B cell (primary cell): ENCODE measurements around the gene EFHD2. TPM values are rescaled to one million over a fixed set of nuclear protein-coding genes. Genes with fewer than 3 reads are reported as not detected.

Experiments used
- ATAC-seq: fragments of 200-7000 bp; cut with Tn5 transposase; one replicate; pipeline ENCODE4 v1.10.0; 2021; ENCODE audit warnings: low read depth, mild to moderate bottlenecking, moderate number of reproducible peaks, moderate library complexity
- CTCF ChIA-PET: fragments of 350-600 bp; sonication (Branson Sonifier 250); formaldehyde crosslinking; loops from one replicate; lab custom pipeline; 2021; ENCODE audit warnings: antibody characterized with exemption, inconsistent platforms; lab: Charles Lee
- POLR2A ChIA-PET: fragments of 350-600 bp; sonication (Branson Sonifier 250); formaldehyde crosslinking; loops from one replicate; lab custom pipeline; 2021; ENCODE audit warnings: antibody characterized with exemption; lab: Charles Lee
- DNase-seq: peaks from one replicate; pipeline ENCODE4 v3.0.0; 2013
- H2AFZ ChIP-seq: 2 replicates; pipeline ENCODE4 v1.6.1; 2012; ENCODE audit warnings: mild to moderate bottlenecking, low read depth, low read length; ENCODE audit not compliant: insufficient read depth, poor library complexity, severe bottlenecking
- H3K27ac ChIP-seq, 2 donors: 1 replicate in 1 of 2; 2 replicates in 1 of 2; pipeline ENCODE4 v1.5.1; 2012 to 2013; ENCODE audit warnings: low read length in 2 of 2, mild to moderate bottlenecking in 2 of 2, moderate library complexity in 1 of 2
- H3K27me3 ChIP-seq, 4 experiments: fragments of 200-600 bp in 1 of 4; sonication (generic) in 1 of 4; replicated peaks in 1 of 4; 1 replicate in 2 of 4; 2 replicates in 2 of 4; pipeline versions ENCODE4 v1.6.1 to v1.7.0; 2013 to 2016; ENCODE audit warnings: low read length in 3 of 4, mild to moderate bottlenecking in 2 of 4, mixed read lengths in 1 of 4, moderate library complexity in 1 of 4; ENCODE audit not compliant: insufficient read depth in 4 of 4, control insufficient read depth in 3 of 4; ENCODE audit errors: control extremely low read depth in 1 of 4
- H3K36me3 ChIP-seq, 2 experiments: replicated peaks in 1 of 2; 1 replicate in 1 of 2; 2 replicates in 1 of 2; pipeline versions ENCODE4 v1.6.1 to v1.7.1; 2013; ENCODE audit warnings: low read length in 1 of 2; ENCODE audit not compliant: insufficient read depth in 2 of 2, control insufficient read depth in 1 of 2; ENCODE audit errors: control extremely low read depth in 1 of 2, extremely low read depth in 1 of 2
- H3K4me1 ChIP-seq, 2 donors: fragments of 200-600 bp in 1 of 2; sonication (generic) in 1 of 2; 1 replicate in 1 of 2; 2 replicates in 1 of 2; pipeline versions ENCODE4 v1.5.1 to v1.6.1; 2013 to 2017; ENCODE audit warnings: low read length in 2 of 2; ENCODE audit not compliant: control insufficient read depth in 2 of 2, insufficient read depth in 2 of 2
- H3K4me2 ChIP-seq: replicated peaks from 2 replicates; pipeline ENCODE3; 2012; ENCODE audit warnings: mild to moderate bottlenecking, low read depth, low read length; ENCODE audit not compliant: poor library complexity, severe bottlenecking
- H3K4me3 ChIP-seq, 5 experiments: fragments of 200-600 bp in 1 of 5; sonication (generic) in 1 of 5; 1 replicate in 3 of 5; 2 replicates in 2 of 5; pipeline versions ENCODE4 v1.5.1 to v1.7.0; 2011 to 2016; ENCODE audit warnings: low read length in 4 of 5, mild to moderate bottlenecking in 4 of 5, low read depth in 2 of 5, control low read depth in 1 of 5, moderate library complexity in 1 of 5; ENCODE audit not compliant: insufficient read depth in 1 of 5; ENCODE audit errors: control extremely low read depth in 1 of 5, extremely low read depth in 1 of 5
- H3K79me2 ChIP-seq: fragments of 200-600 bp; sonication (generic); one replicate; pipeline ENCODE4 v1.6.0; 2016; ENCODE audit warnings: low read length; ENCODE audit not compliant: control insufficient read depth, insufficient read depth
- H3K9ac ChIP-seq: fragments of 200-600 bp; sonication (generic); 2 replicates; pipeline ENCODE4 v1.6.1; 2017; ENCODE audit warnings: mild to moderate bottlenecking, low read length, moderate library complexity
- H3K9me3 ChIP-seq, 3 donors: one replicate each; pipeline versions ENCODE4 v1.6.1 to v1.7.1; 2013; ENCODE audit warnings: low read length in 2 of 3; ENCODE audit not compliant: control insufficient read depth in 2 of 3, insufficient read depth in 1 of 3; ENCODE audit errors: control extremely low read depth in 1 of 3
- H4K20me1 ChIP-seq: 2 replicates; pipeline ENCODE4 v1.6.0; 2012; ENCODE audit warnings: mild to moderate bottlenecking, low read length; ENCODE audit not compliant: insufficient read depth, control insufficient read depth, poor library complexity, severe bottlenecking
- H3K27ac Mint-ChIP-seq: one replicate; pipeline ENCODE4 v1.8.0; 2021; ENCODE audit warnings: mixed read lengths
- H3K27me3 Mint-ChIP-seq: one replicate; pipeline ENCODE4 v1.8.0; 2021; ENCODE audit warnings: mixed read lengths
- H3K4me1 Mint-ChIP-seq: one replicate; pipeline ENCODE4 v1.8.0; 2021; ENCODE audit warnings: mixed read lengths
- H3K4me3 Mint-ChIP-seq: one replicate; pipeline ENCODE4 v1.8.0; 2021; ENCODE audit warnings: mixed read lengths
- H3K9me3 Mint-ChIP-seq: one replicate; pipeline ENCODE4 v1.8.0; 2022; ENCODE audit warnings: mixed read lengths; ENCODE audit not compliant: insufficient read depth
- CTCF ChIP-seq: fragments of 200-600 bp; IDR thresholded peaks from one replicate; pipeline ENCODE4 v1.8.0; 2022; ENCODE audit warnings: antibody characterized with exemption, mild to moderate bottlenecking
- EZH2 ChIP-seq: IDR thresholded peaks from 2 replicates; pipeline ENCODE4 v1.6.1; 2012; ENCODE audit warnings: borderline replicate concordance, low read depth, mild to moderate bottlenecking, moderate library complexity, low read length; ENCODE audit not compliant: insufficient read depth, poor library complexity, severe bottlenecking
- WGBS: methylation state at CpG from one replicate; pipeline ENCODE4 v1.1.5; 2013; ENCODE audit warnings: missing lambda C conversion rate; ENCODE audit not compliant: insufficient coverage; 5-methylcytosine and 5-hydroxymethylcytosine counted together
- intact Hi-C: fragments of 100-400 bp; cut with micrococcal nuclease; formaldehyde crosslinking; loops from one replicate; pipeline ENCODE4 v1.10.0; 2022
- polyA plus RNA-seq: library from polyadenylated mRNA; depleted of rRNA; stranded (reverse); fragments of >200 nt; gene quantifications from 2 replicates; pipeline ENCODE4 v1.2.3, GENCODE V29; 2012
- total RNA-seq, 2 donors: library from RNA; stranded (reverse); fragments of 120-200 nt in 1 of 2; gene quantifications; 1 replicate in 1 of 2; 2 replicates in 1 of 2; pipeline versions ENCODE4 v1.2.3 to v1.2.4, GENCODE V29; 2013 to 2022

The EFHD2 gene
- total and polyA plus RNA-seq, 2 donors (not counting 1 experiment from before 2014, with no cell fraction given), result 39.3 to 67.2 TPM

GRCh38 chr1:15451014-15451722 is 41.5 kb downstream of the EFHD2 start:
- Histone ChIP-seq H3K27ac (no peak overlapping the region), H3K9ac (no peak overlapping the region), H3K9me3 (peaks cover 0 to 3% (median 0%) of the 10 kb centered on the region in 3 donors), H3K27me3 (peaks cover 0 to 11% (median 2%) of the 10 kb centered on the region in 4 experiments), H4K20me1 (no peaks in the 10 kb centered on the region), H3K4me3 (no peak overlapping the region), H3K79me2 (no peaks in the 10 kb centered on the region), H3K4me2 (no peak overlapping the region), H3K4me1 (no peaks in the 10 kb centered on the region), H3K36me3 (no peaks in the 10 kb centered on the region), H2AFZ (no peak overlapping the region)
- TF ChIP-seq CTCF (no peak), EZH2 (no peak)
- Mint-ChIP-seq H3K4me3 (no peak overlapping the region), H3K27me3 (peaks cover 26% of the 10 kb centered on the region), H3K4me1 (no peaks in the 10 kb centered on the region), H3K27ac (no peak overlapping the region), H3K9me3 (peaks cover 3% of the 10 kb centered on the region)
- ChIA-PET POLR2A (no interaction called here), CTCF (no interaction called here)
- no peak for ATAC-seq
- intact Hi-C loops, result no loop called here
- whole genome bisulfite sequencing, result no CpG with 5 or more reads among the region's 6 CpGs
- DNase-seq, result no peak

GRCh38 chr1:15452216-15452615 is 42.5 kb downstream of the EFHD2 start:
- no peak overlapping the region for H3K4me3 Mint-ChIP-seq
- no peaks in the 10 kb centered on the region for H3K36me3 ChIP-seq
- intact Hi-C loops, result no loop called here
- no peak overlapping the region for H3K27ac Mint-ChIP-seq
- peaks cover 24% of the 10 kb centered on the region for H3K27me3 Mint-ChIP-seq
- H3K79me2 ChIP-seq, result no peaks in the 10 kb centered on the region
- no peak overlapping the region for H2AFZ ChIP-seq
- H3K27ac ChIP-seq, result no peak overlapping the region
- no peaks in the 10 kb centered on the region for H3K4me1 ChIP-seq
- H3K4me2 ChIP-seq, result no peak overlapping the region
- peaks cover 3% of the 10 kb centered on the region for H3K9me3 Mint-ChIP-seq
- H3K27me3 ChIP-seq, result peaks cover 0 to 5% (median 1%) of the 10 kb centered on the region in 4 experiments
- no peak overlapping the region for H3K9ac ChIP-seq
- no peaks in the 10 kb centered on the region for H3K4me1 Mint-ChIP-seq
- no peak for TF ChIP-seq EZH2
- no peak for TF ChIP-seq CTCF
- no peak overlapping the region for H3K4me3 ChIP-seq
- ChIA-PET POLR2A (no interaction called here), CTCF (no interaction called here)
- no peaks in the 10 kb centered on the region for H4K20me1 ChIP-seq
- no peak for ATAC-seq
- no peak for DNase-seq
- peaks cover 0 to 3% (median 0%) of the 10 kb centered on the region in 3 donors for H3K9me3 ChIP-seq
- no CpG with 5 or more reads among the region's 1 CpG for WGBS
